ENCODE measurements around the gene EPHA1.

GRCh38 chr7:143354965-143355364, 53.7 kb downstream of the EPHA1 start:
- TF ChIP-seq REST (IDR thresholded peaks at IDR 0.05) (no peak), GABPA (IDR thresholded peaks at IDR 0.05 in 1 of 2, conservative IDR thresholded peaks at IDR 0.05 in 1 of 2) (no peak), YY1 (IDR thresholded peaks at IDR 0.05) (no peak), CTCF (IDR thresholded peaks at IDR 0.05; ENCODE audit: low read depth, low read length, missing input control) (no peak), MAX (IDR thresholded peaks at IDR 0.05) (no peak)
